ENCODE measurements around the gene PTH2R.

The PTH2R gene

GRCh38 chr2:208406474-208407451, at the start of gene PTH2R:
Gene PTH2R, plus strand, starts transcription at chr2:208406792. Its CDS starts 252 bp downstream, at chr2:208407044.
- no peak for TF ChIP-seq CTCF (conservative IDR thresholded peaks at IDR 0.05)
- no peak within 1 kb of the TSS for H3K27ac ChIP-seq

GRCh38 chr2:208356846-208357574, 49.6 kb upstream of the PTH2R start:
- H3K27ac ChIP-seq = no peak overlapping the region

GRCh38 chr2:208358758-208359631, 47.6 kb upstream of the PTH2R start:
- no peak for TF ChIP-seq CTCF (conservative IDR thresholded peaks at IDR 0.05)
- no peak overlapping the region for H3K27ac ChIP-seq

More at GRCh38 chr2:208356846-208357574, 49.6 kb upstream of the PTH2R start:
- TF ChIP-seq CTCF (conservative IDR thresholded peaks at IDR 0.05) = no peak

GRCh38 chr2:208359632-208359986, 47.0 kb upstream of the PTH2R start:
- TF ChIP-seq CTCF (conservative IDR thresholded peaks at IDR 0.05) = no peak

GRCh38 chr2:208360259-208361076, 46.1 kb upstream of the PTH2R start:
- TF ChIP-seq CTCF (conservative IDR thresholded peaks at IDR 0.05) = no peak

More at GRCh38 chr2:208359632-208359986, 47.0 kb upstream of the PTH2R start:
- no peak overlapping the region for H3K27ac ChIP-seq

GRCh38 chr2:208361077-208361441, 45.5 kb upstream of the PTH2R start:
- H3K27ac ChIP-seq = no peak overlapping the region
- no peak for TF ChIP-seq CTCF (conservative IDR thresholded peaks at IDR 0.05)

More at GRCh38 chr2:208360259-208361076, 46.1 kb upstream of the PTH2R start:
- H3K27ac ChIP-seq = no peak overlapping the region
